CD4-positive, alpha-beta T cell treated with Interleukin-21 for 1 hour (primary cell): Measurements from ENCODE around the gene ANO7.
"Not testable (repeated sequence)": the region's sequence is repeated elsewhere in the genome, so short reads cannot be mapped to it uniquely, and the experiment has no call there.

Source experiments
- DNase-seq: peaks from one replicate; pipeline ENCODE4 v3.0.0-alpha.2; 2020

The ANO7 gene

DNA sequence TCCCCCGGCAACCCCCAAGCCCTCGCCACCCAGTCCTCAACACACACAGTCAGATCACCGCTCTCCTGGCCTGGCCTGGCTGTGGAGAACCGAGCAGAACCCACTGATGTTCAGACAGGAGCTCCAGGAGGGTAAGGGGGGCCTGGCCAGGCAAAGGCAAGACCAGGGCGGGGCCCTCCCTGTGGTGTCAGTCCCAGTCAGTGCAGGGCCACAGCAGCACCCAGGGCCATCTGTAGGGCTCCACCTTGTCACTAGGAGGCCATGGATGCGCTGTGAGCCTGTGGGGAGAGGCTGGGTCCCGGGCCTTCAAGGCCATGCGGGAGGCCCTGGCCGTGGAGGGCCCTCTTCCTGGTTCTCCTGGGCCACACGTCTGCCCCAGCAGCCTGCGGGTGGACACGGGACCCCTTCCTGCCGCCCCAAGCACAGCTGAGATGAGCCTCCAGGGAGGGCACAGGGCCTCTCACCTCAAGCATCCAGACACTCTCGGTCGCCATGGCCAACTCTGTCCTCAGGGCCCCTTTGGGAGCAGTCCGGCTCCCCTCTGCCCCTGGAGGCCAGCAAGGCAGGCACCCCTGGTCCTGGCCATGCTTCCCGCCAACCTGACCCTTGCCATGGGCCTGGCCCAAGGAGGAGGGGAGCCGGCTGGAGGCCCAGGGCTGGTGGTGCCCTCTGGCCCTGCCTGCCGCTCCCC is 2.0 kb downstream of the ANO7 start:
- DNase-seq = no peak

- DNase-seq = no peak
Observed at GRCh38 chr2:241191081-241191480, 2.6 kb downstream of the ANO7 start.

GRCh38 chr2:241193271-241193670 is 4.8 kb downstream of the ANO7 start:
- no peak for DNase-seq

DNA sequence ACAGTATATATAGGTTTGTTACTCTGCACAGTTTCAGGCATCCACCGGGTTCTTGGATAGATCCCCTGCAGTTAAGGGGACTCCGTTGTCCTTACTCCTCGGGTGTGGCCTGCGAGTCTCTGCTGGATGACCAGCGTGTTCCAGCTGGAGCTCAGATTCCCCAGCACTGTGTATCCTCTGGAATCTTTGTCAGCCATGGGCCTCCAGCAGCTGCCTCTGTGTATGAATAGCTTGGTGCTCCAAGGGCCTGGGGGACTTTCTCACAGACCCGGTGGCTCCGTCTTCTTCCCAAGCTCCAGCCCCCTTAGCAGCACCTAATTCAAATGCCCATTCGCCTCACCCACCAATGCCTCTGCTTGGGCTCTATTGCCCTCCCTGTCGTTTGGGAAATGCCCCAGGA is 6.3 kb downstream of the ANO7 start:
- no peak for DNase-seq

DNA sequence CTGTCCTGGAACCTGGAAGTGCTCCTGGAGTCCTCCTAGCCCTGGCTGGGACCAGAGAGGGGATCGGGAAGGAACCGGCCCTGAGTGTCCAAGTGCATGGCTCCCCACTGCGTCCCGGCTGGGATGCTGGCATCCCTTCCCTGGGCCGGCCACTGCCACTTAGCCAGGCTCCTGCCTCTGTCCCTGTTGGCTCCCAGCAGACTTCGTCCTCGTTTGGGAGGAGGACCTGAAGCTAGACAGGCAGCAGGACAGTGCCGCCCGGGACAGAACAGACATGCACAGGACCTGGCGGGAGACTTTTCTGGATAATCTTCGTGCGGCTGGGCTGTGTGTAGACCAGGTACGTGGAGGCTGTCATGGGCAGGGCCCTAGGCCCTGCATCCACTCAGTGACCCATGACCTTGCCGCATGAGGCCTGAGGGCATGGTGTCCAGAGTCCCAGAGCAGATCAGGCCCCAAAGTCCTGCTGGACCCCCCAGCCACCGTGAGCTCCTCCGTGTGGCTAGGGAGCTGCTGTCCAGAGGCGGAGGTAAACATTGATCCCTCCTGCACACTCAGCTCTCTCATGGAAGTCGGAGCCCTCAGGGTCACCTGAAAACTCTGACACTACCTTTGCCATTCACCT is 7.1 kb downstream of the ANO7 start:
- no peak for DNase-seq

DNA sequence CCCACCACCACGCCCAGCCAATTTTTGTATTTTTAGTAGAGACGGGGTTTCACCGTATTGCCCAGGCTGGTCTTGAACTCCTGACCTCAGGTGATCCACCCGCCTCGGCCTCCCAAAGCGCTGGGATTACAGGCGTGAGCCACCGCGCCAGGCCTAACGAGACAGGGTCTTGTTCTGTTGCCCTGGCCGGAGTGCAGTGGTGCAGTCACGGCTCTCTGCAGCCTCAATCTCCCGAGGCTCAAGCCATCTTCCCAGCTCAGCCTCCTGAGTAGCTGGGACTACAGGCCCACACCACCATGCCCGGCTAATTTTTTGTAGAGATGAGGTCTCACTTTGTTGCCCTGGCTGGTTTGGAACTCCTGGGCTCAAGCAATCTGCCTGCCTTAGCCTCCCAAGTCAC is 8.8 kb downstream of the ANO7 start:
- DNase-seq = not testable (repeated sequence)

DNA sequence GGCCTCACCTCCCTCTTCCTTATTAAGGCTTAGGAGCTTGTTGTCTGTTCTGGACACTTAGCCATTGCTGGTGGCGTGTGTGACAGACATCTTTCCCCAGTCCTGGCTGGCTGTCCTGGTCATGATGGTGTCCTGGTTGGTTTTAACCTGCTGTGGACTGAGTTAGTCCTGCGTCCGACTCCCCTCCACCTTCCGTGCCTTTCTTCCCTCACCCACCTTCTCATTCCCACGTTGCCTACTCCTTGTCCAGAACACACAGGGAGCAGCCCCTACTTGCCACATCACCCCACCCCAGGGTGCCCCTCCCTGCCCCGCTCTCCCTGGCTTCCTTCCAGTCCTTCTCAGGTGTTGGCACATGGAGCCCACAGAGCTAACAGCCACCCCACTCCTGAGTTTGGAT is 9.5 kb downstream of the ANO7 start:
- no peak for DNase-seq

DNA sequence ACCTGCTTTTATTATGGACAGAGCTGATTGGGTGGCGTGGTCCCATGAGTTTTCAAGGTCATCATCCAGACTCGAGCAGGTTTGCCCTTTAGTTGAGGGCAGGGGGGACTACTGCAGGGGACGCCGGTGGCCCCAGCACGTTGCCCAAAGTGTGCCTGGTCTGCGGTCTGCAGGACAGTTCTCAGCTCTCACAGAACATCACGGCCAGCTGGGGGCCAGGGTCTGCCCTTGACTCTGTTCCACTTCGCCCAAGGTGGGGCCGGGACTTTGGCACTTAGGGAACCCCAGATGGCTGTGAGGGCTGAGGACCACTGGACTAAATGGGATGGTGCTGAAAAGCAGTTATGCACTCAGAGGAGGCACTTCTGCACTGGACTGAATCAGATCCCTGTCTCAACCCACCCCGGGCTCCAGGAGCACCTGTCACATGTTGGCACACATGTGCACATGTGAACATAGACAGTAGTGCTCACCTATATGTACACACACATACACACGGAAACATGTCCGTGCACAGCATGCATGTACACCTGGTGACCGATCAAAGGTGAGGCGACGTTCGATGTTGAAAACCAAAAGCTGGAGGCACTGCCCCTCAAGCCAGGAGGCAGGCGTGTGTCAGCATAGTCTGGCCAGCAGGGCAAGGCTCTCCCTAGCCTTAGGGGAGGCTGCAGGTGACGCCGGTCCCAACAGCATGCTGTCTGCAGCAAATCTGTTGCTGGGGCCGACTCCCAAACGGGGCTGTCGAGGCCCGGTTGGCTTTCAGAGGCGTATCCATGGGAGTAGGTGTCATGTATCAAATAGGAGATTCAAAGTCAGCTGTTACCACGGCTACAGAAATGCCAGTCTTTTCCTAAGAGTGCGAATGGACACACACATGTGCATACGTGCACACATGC is 10.2 kb downstream of the ANO7 start:
- DNase-seq = no peak

DNA sequence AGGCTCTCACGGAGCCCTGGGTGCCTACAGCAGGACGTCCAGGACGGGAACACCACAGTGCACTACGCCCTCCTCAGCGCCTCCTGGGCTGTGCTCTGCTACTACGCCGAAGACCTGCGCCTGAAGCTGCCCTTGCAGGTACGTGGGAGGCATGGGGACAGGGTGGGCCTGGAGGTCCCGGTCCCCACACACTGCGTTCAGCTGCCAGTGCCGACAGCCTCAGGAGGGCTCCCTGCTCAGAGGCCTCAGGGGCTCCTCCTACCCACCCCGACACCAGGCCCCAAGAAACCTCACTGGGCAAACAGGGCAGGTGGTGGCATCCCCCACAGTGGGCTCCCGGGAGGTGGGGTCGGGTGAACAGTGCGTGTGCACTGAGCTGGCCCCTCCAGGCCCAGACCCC is 10.8 kb downstream of the ANO7 start:
- no peak for DNase-seq

DNA sequence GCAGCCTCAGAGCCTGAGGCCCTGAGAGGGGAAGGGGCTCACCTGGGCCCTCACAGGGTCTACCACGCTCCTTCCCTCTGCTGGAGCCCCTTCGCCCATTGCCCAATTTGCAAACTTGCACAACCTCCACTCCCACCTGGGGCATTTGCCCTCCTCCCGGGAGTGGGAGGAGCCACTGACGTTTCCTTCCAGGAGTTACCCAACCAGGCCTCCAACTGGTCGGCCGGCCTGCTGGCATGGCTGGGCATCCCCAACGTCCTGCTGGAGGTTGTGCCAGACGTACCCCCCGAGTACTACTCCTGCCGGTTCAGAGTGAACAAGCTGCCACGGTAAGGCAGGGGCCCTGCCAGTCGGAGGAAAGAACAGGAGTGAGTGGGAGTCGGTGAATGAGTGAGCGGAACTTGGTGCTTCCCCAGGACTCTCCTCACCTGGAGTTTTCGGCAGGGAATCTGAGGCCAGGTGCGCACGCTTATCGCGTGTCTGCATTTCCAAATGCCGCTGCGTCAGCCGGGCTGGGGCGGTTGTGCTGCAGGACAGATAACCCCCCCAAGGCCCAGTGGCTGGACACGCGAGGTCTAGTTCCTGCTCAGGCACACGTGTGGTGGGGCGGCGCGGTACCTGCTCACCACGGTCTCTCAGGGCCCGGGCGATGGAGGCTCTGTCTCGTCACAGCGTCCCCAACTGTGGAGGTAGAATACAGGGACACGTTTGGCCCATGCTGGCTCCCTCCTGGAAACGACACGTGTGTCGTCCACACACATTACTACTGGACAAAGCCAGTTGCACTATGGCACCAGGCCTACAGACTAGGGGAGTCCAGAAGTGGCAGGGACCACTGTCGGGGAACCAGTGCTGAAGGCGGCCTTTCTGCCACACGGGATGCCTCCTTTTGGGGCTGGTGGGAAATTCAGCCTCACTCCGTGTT is 11.7 kb downstream of the ANO7 start:
- DNase-seq = no peak

GRCh38 chr2:241200822-241201395 is 12.4 kb downstream of the ANO7 start:
- DNase-seq = no peak

DNA sequence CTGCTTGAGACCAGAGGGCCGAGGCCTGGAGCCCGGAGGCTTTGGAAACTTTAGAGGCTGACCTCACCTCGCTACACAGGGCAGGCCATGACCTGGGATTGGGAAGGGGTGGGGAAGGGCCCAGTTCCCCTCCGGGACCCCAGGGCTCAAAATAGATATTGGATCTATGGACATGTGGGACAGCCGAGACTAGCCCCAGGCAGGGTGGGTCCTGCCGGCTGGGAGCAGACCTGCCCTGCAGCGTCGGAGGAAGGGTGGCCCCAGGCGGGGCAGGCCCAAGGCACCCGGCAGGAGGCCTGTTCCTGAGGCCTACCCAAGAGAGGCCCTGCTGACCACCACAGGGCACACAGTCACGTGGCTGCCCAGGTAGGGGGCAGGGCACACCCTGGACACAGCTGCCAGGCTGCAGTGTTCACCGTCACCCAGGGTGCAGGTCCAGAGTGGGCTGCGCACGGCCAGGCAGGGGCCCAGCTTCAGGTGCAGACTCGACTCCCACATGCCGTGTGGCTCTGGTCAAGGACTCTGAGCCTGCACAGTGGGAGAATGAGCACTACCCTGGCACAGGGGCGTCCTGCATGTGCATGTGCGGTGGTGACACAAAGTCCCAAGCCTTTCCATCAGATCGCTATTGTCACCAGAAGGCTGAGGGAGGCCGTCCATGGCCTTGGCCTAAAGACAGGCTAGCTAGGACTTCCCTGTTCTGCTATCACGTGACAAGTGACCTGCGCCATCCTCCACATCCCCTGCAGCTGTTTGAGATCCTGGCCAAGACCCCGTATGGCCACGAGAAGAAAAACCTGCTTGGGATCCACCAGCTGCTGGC is 13.2 kb downstream of the ANO7 start:
- no peak for DNase-seq

- DNase-seq = no peak
Observed at GRCh38 chr2:241202268-241202585, 13.8 kb downstream of the ANO7 start.

DNA sequence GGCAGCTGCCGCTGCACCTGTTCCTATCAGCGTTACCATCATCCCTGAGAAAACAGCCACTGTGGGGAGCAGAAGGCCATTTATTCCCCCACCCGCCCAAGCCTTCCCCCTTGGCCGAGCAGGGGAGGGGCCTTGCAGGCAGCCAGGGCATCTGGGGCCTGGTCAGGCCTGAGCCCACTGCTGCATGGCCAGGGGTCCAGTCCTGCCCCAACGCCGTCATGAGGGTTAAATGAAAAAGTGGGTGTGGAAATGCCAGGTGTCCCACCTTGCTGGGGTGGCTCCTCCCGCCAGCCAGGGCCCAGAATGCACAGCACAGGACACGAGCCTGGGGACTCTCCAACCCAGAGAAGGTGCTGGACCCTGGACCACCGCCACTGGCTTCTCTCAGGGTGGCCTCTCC is 14.2 kb downstream of the ANO7 start:
- DNase-seq = no peak

DNA sequence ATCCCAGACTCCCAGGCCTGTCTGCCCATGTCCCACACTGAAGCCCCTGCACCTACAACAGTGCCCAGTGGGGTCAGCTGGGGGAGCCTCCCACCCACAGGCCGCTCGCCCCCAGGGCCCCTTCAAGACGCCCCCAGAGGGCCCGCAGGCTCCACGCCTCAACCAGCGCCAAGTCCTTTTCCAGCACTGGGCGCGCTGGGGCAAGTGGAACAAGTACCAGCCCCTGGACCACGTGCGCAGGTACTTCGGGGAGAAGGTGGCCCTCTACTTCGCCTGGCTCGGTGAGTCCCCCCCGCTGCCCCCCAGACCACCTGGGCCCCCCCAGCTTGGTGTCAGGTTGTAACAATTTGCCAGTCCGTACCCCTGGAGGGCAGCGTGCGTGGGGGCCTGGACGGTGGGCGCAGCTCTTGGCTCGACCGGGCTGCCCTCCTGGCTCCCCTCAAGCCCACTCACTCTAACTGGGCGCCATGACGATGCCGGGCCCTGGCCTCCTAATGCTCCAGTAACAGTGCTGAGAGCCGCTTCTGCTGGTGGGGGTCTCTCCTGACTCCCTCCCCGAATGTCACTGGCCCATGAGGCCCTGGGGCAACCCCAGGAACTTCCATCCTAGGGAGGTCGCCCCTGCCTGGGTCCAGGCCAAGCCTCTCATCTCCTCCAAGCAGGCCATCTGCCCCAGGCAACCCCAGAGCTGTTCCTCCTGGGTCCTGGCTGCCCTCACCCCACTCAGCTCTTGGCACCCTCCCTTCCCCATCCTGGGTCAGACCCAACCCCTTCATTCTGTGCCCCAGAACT is 14.9 kb downstream of the ANO7 start:
- DNase-seq = no peak

GRCh38 chr2:241204010-241204384 is 15.5 kb downstream of the ANO7 start:
- DNase-seq = no peak

GRCh38 chr2:241204490-241204889 is 16.0 kb downstream of the ANO7 start:
- DNase-seq = no peak

DNA sequence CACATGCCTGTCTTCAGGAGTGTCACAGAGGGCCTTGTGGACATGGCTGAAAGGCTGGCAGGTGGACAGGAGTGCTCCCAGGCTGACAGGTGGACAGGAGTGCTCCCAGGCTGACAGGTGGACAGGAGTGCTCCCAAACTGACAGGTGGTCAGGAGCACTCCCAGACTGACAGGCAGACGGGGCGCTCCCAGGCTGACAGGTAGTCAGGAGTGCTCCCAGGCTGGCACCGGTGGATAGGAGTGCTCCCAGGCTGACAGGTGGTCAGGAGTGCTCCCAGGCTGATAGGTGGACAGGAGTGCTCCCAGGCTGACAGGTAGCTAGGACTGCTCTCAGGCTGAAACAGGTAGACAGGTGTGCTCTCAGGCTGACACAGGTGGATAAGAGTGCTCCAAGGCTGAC is 16.6 kb downstream of the ANO7 start:
- no peak for DNase-seq

- no peak for DNase-seq
Observed at GRCh38 chr2:241207151-241207550, 18.7 kb downstream of the ANO7 start.

- no peak for DNase-seq
Observed at GRCh38 chr2:241207641-241208040, 19.2 kb downstream of the ANO7 start.

DNA sequence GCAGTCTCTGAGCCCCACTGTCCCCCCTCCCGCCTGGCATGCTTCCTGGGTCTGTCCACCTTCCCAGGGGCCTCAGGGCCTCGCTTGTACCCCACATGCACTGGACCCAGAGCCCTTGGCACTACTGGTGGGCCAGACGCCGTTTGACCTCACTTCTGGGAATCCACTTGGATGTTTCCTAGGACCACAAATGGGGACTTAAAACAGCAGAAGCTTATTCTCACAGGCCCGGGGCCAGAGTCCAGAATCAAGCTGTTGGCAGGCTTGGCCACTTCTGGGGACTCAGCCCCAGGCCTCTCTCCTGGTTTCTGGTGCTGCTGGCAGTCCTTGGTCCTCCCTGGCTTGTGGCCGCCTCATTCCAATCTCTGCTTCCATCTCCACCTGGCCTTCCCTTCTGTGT is 19.6 kb downstream of the ANO7 start:
- no peak for DNase-seq
